GM23338 (cell line): ENCODE data around the gene TSPAN1. TPM values are rescaled to one million over a fixed set of nuclear protein-coding genes. Genes with fewer than 3 reads are reported as not detected.
"Not testable (repeated sequence)": the region's sequence is repeated elsewhere in the genome, so short reads cannot be mapped to it uniquely, and the experiment has no call there.

ENCODE experiments used
- ATAC-seq: fragments of 200-7000 bp; cut with Tn5 transposase; 3 replicates; pipeline ENCODE4 v1.9.1; 2020
- DNase-seq: peaks from one replicate; pipeline ENCODE4 v3.0.0-alpha.2; 2015; ENCODE audit warnings: low spot score
- H2AFZ ChIP-seq: fragments of 200-600 bp; sonication (generic); 2 replicates; pipeline ENCODE4 v1.8.0; 2016; ENCODE audit warnings: antibody characterized with exemption, mild to moderate bottlenecking, moderate library complexity
- H3F3A ChIP-seq: fragments of 200-600 bp; sonication (generic); replicated peaks from 2 replicates; pipeline ENCODE4 v1.8.0; 2017; ENCODE audit warnings: antibody characterized with exemption, mixed run types, low read depth
- H3K27ac ChIP-seq: fragments of 200-600 bp; sonication (generic); 2 replicates; pipeline ENCODE4 v1.6.1; 2016; ENCODE audit warnings: low read depth
- H3K27me3 ChIP-seq: fragments of 200-600 bp; sonication (generic); 2 replicates; pipeline ENCODE4 v1.8.0; 2016; ENCODE audit warnings: mild to moderate bottlenecking, mixed run types, moderate library complexity; ENCODE audit not compliant: insufficient read depth
- H3K36me3 ChIP-seq: fragments of 200-600 bp; sonication (generic); 2 replicates; pipeline ENCODE4 v1.8.0; 2016; ENCODE audit warnings: mild to moderate bottlenecking; ENCODE audit not compliant: insufficient read depth
- H3K4me1 ChIP-seq: fragments of 200-600 bp; sonication (generic); 2 replicates; pipeline ENCODE4 v1.8.0; 2016; ENCODE audit warnings: mild to moderate bottlenecking, moderate library complexity; ENCODE audit not compliant: insufficient read depth
- H3K4me2 ChIP-seq: fragments of 200-600 bp; sonication (generic); 2 replicates; pipeline ENCODE4 v1.7.1; 2017; ENCODE audit warnings: mixed run types
- H3K4me3 ChIP-seq: fragments of 200-600 bp; sonication (generic); 2 replicates; pipeline ENCODE4 v1.6.1; 2016; ENCODE audit warnings: mixed run types
- H3K79me2 ChIP-seq: fragments of 200-600 bp; sonication (generic); replicated peaks from 2 replicates; pipeline ENCODE4 v1.8.0; 2017; ENCODE audit warnings: mild to moderate bottlenecking; ENCODE audit not compliant: insufficient read depth
- H3K9me2 ChIP-seq: fragments of 200-600 bp; sonication (generic); 2 replicates; pipeline ENCODE4 v1.8.0; 2017; ENCODE audit not compliant: insufficient read depth
- H4K20me1 ChIP-seq: fragments of 200-600 bp; sonication (generic); replicated peaks from 2 replicates; pipeline ENCODE4 v1.8.0; 2017; ENCODE audit warnings: mild to moderate bottlenecking; ENCODE audit not compliant: insufficient read depth
- H3K27ac Mint-ChIP-seq: 2 replicates; pipeline ENCODE4 v1.8.0; 2020; ENCODE audit warnings: inconsistent platforms, mild to moderate bottlenecking, moderate library complexity, mixed read lengths
- H3K27me3 Mint-ChIP-seq: 3 replicates; pipeline ENCODE4 v1.8.0; 2022; ENCODE audit warnings: low read depth, mild to moderate bottlenecking, moderate library complexity, mixed read lengths, inconsistent platforms; ENCODE audit not compliant: insufficient read depth, poor library complexity
- H3K36me3 Mint-ChIP-seq: 3 replicates; pipeline ENCODE4 v1.8.0; 2021; ENCODE audit warnings: low read depth, mild to moderate bottlenecking, inconsistent platforms, moderate library complexity, mixed read lengths
- H3K4me1 Mint-ChIP-seq: 3 replicates; pipeline ENCODE4 v1.8.0; 2020; ENCODE audit warnings: mild to moderate bottlenecking, inconsistent platforms, mixed read lengths
- H3K4me3 Mint-ChIP-seq: 3 replicates; pipeline ENCODE4 v1.8.0; 2021; ENCODE audit warnings: moderate library complexity, mild to moderate bottlenecking, inconsistent platforms, mixed read lengths
- H3K9me3 Mint-ChIP-seq: 3 replicates; pipeline ENCODE4 v1.8.0; 2020; ENCODE audit warnings: moderate library complexity, mild to moderate bottlenecking, inconsistent platforms, mixed read lengths
- CTCF ChIP-seq, 2 experiments: fragments of 200-600 bp in 1 of 2; sonication (generic) in 1 of 2; conservative IDR thresholded peaks; 2 replicates each; pipeline versions ENCODE4 v1.5.1 to v1.6.1; 2016 to 2017; ENCODE audit warnings: antibody characterized with exemption in 2 of 2, low read depth in 2 of 2, mild to moderate bottlenecking in 2 of 2, moderate library complexity in 1 of 2
- ETS1 ChIP-seq: IDR thresholded peaks from 2 replicates; pipeline ENCODE4 v1.6.1; 2016; ENCODE audit warnings: antibody characterized with exemption
- ZNF462 ChIP-seq: fragments of 250-450 bp; sonication (Bioruptor Pico); IDR thresholded peaks from 2 replicates; pipeline ENCODE4 v1.5.0; 2020; ENCODE audit warnings: mild to moderate bottlenecking, moderate library complexity
- polyA plus RNA-seq: library from polyadenylated mRNA; unstranded; fragments of >200 nt; fragmentation: Nextera tagmentation; extraction: Ambion mirVana; gene quantifications from 2 replicates; pipeline ENCODE4 v1.2.1, GENCODE V29; 2016
- total RNA-seq: library from RNA; depleted of rRNA; stranded (reverse); fragments of >200 nt; shearing (Covaris generic); gene quantifications from 2 replicates; pipeline ENCODE4 v1.2.3, GENCODE V29; 2014

Gene TSPAN1
- total and polyA plus RNA-seq, 2 experiments from 2014 or later, result not detected

- H3K9me2 ChIP-seq, H3K4me3 Mint-ChIP-seq, H3K27me3 ChIP-seq, H3K36me3 Mint-ChIP-seq, H3K79me2 ChIP-seq, DNase-seq, H3F3A ChIP-seq, H3K27ac Mint-ChIP-seq, H3K27ac ChIP-seq, H4K20me1 ChIP-seq, H3K4me2 ChIP-seq, H3K27me3 Mint-ChIP-seq, ATAC-seq, H3K9me3 Mint-ChIP-seq, H3K4me3 ChIP-seq, H2AFZ ChIP-seq, H3K36me3 ChIP-seq: not testable (repeated sequence)
- peaks cover 29% of the 10 kb centered on the region for H3K4me1 ChIP-seq
- H3K4me1 Mint-ChIP-seq, result peaks cover 36% of the 10 kb centered on the region
These were observed 48.2 kb downstream of the TSPAN1 start for GRCh38 chr1:46223055-46223454.

- H4K20me1 ChIP-seq, result no peaks in the 10 kb centered on the region
- H2AFZ ChIP-seq, result 0 out of 2 replicates have a peak overlapping the region, but pooled peaks have one; percentile 11
- peaks cover 36% of the 10 kb centered on the region for H3K4me1 Mint-ChIP-seq
- ATAC-seq (peak; percentile 90), DNase-seq (peak; percentile 94)
- TF ChIP-seq CTCF (conservative IDR thresholded peaks at IDR 0.05; ENCODE audit: low read depth in 2 of 2) (peak; percentile 90 to 100), ETS1 (no peak)
- peaks cover 9% of the 10 kb centered on the region for H3K27me3 Mint-ChIP-seq
- no peaks in the 10 kb centered on the region for H3K9me3 Mint-ChIP-seq
- H3K4me1 ChIP-seq, result peaks cover 29% of the 10 kb centered on the region
- H3K27ac ChIP-seq, result 0 out of 2 replicates have a peak overlapping the region, but pooled peaks have one; percentile 62
- H3K79me2 ChIP-seq, result no peaks in the 10 kb centered on the region
- H3K4me2 ChIP-seq, result peak overlapping the region; percentile 35; the same call in 1 of the 2 replicates
- 0 out of 2 replicates have a peak, but pooled peaks cover 6% of the 10 kb centered on the region for H3F3A ChIP-seq
- 0 out of 3 replicates have a peak overlapping the region, but pooled peaks have one; percentile 18 for H3K4me3 Mint-ChIP-seq
- no peaks in the 10 kb centered on the region for H3K36me3 ChIP-seq
- H3K9me2 ChIP-seq, result 0 out of 2 replicates have a peak, but pooled peaks cover 6% of the 10 kb centered on the region
- no peaks in the 10 kb centered on the region for H3K27me3 ChIP-seq
- peak overlapping the region; percentile 66; the same call in 1 of the 2 replicates for H3K27ac Mint-ChIP-seq
- H3K36me3 Mint-ChIP-seq, result no peaks in the 10 kb centered on the region; the same call in 2 of the 3 replicates
- H3K4me3 ChIP-seq, result no peak overlapping the region
These were observed 48.6 kb downstream of the TSPAN1 start for GRCh38 chr1:46223472-46223943.

GRCh38 chr1:46224966-46225365 is 50.1 kb downstream of the TSPAN1 start:
- DNase-seq (no peak), ATAC-seq (no peak)
- H3F3A ChIP-seq, result 0 out of 2 replicates have a peak, but pooled peaks cover 6% of the 10 kb centered on the region
- H3K9me2 ChIP-seq, result 0 out of 2 replicates have a peak, but pooled peaks cover 6% of the 10 kb centered on the region
- Mint-ChIP-seq H3K9me3 (no peaks in the 10 kb centered on the region), H3K27ac (no peak overlapping the region), H3K4me3 (no peak overlapping the region), H3K27me3 (peaks cover 9% of the 10 kb centered on the region), H3K4me1 (peaks cover 36% of the 10 kb centered on the region), H3K36me3 (no peaks in the 10 kb centered on the region; the same call in 2 of the 3 replicates)
- no peaks in the 10 kb centered on the region for H3K79me2 ChIP-seq
- no peak overlapping the region for H3K4me2 ChIP-seq
- no peaks in the 10 kb centered on the region for H3K27me3 ChIP-seq
- H3K27ac ChIP-seq, result no peak overlapping the region
- no peaks in the 10 kb centered on the region for H4K20me1 ChIP-seq
- no peak overlapping the region for H2AFZ ChIP-seq
- H3K36me3 ChIP-seq, result no peaks in the 10 kb centered on the region
- peaks cover 29% of the 10 kb centered on the region for H3K4me1 ChIP-seq
- no peak overlapping the region for H3K4me3 ChIP-seq
- no peak for TF ChIP-seq CTCF (conservative IDR thresholded peaks at IDR 0.05; ENCODE audit: low read depth in 2 of 2)
- no peak for TF ChIP-seq ZNF462 (CRISPR knock-in tag)
